Measurements from ENCODE around the gene FBXO34. TPM values are rescaled to one million over a fixed set of nuclear protein-coding genes. Genes with fewer than 3 reads are reported as not detected.
A peak's percentile ranks its signal among the peaks of the same experiment; 100 is the strongest.

Gene FBXO34
- total and polyA plus RNA-seq, 2 experiments from 2014 or later = 27.5 to 45.9 TPM

GRCh38 chr14:55349565-55349964 is 78.3 kb downstream of the FBXO34 start:
- Histone ChIP-seq H3K27ac (no peak overlapping the region), H3K27me3 (no peaks in the 10 kb centered on the region), H2AFZ (no peak overlapping the region), H3K4me3 (no peak overlapping the region), H3K9me2 (replicated peaks; ENCODE audit: insufficient read depth) (no peaks in the 10 kb centered on the region), H3K79me2 (peaks cover 71% of the 10 kb centered on the region), H3K4me2 (peak overlapping the region; percentile 7), H3K36me3 (replicated peaks; ENCODE audit: insufficient read depth, low read depth) (no peaks in the 10 kb centered on the region), H3K4me1 (ENCODE audit: insufficient read depth) (peaks cover 8% of the 10 kb centered on the region), H3K9me3 (ENCODE audit: low read depth) (no peaks in the 10 kb centered on the region), H4K20me1 (ENCODE audit: insufficient read depth, poor library complexity, severe bottlenecking) (peaks cover 9% of the 10 kb centered on the region)
- 54% methylated on average over 12 of the region's 12 CpGs for WGBS (ENCODE audit: low lambda C conversion rate, missing lambda C conversion rate)
- TF ChIP-seq EZH2phosphoT487 (IDR thresholded peaks at IDR 0.05; ENCODE audit: low read depth, severe bottlenecking, unreplicated experiment) (no peak), EZH2 (IDR thresholded peaks at IDR 0.05; ENCODE audit: borderline replicate concordance) (no peak), CTCF (IDR thresholded peaks at IDR 0.05; ENCODE audit: poor library complexity) (no peak)
- DNase-seq (ENCODE audit: low spot score) = no peak

- Histone ChIP-seq H3K9me3 (ENCODE audit: low read depth) (no peaks in the 10 kb centered on the region), H3K4me1 (ENCODE audit: insufficient read depth) (peaks cover 8% of the 10 kb centered on the region), H3K4me3 (no peak overlapping the region), H3K4me2 (no peak overlapping the region), H3K36me3 (replicated peaks; ENCODE audit: insufficient read depth, low read depth) (no peaks in the 10 kb centered on the region), H4K20me1 (ENCODE audit: insufficient read depth, poor library complexity, severe bottlenecking) (peaks cover 4% of the 10 kb centered on the region), H3K9me2 (replicated peaks; ENCODE audit: insufficient read depth) (no peaks in the 10 kb centered on the region), H2AFZ (no peak overlapping the region), H3K27ac (no peak overlapping the region), H3K27me3 (no peaks in the 10 kb centered on the region), H3K79me2 (peaks cover 62% of the 10 kb centered on the region)
- WGBS (ENCODE audit: low lambda C conversion rate, missing lambda C conversion rate) = 95% methylated on average over 4 of the region's 4 CpGs
- DNase-seq (ENCODE audit: low spot score) = no peak
- TF ChIP-seq EZH2phosphoT487 (IDR thresholded peaks at IDR 0.05; ENCODE audit: low read depth, severe bottlenecking, unreplicated experiment) (no peak), CTCF (IDR thresholded peaks at IDR 0.05; ENCODE audit: poor library complexity) (no peak), EZH2 (IDR thresholded peaks at IDR 0.05; ENCODE audit: borderline replicate concordance) (no peak)
These were observed 79.2 kb downstream of the FBXO34 start for GRCh38 chr14:55350461-55350860.

- H3K27ac ChIP-seq = no peak overlapping the region
- H4K20me1 ChIP-seq (ENCODE audit: insufficient read depth, poor library complexity, severe bottlenecking) = no peaks in the 10 kb centered on the region
- H3K27me3 ChIP-seq = no peaks in the 10 kb centered on the region
- peaks cover 56% of the 10 kb centered on the region for H3K79me2 ChIP-seq
- WGBS (ENCODE audit: low lambda C conversion rate, missing lambda C conversion rate) = 97% methylated on average over 9 of the region's 9 CpGs
- no peak for TF ChIP-seq EZH2phosphoT487 (IDR thresholded peaks at IDR 0.05; ENCODE audit: low read depth, severe bottlenecking, unreplicated experiment)
- no peak overlapping the region for H3K4me3 ChIP-seq
- no peak for DNase-seq (ENCODE audit: low spot score)
- H3K36me3 ChIP-seq (replicated peaks; ENCODE audit: insufficient read depth, low read depth) = no peaks in the 10 kb centered on the region
- no peaks in the 10 kb centered on the region for H3K9me2 ChIP-seq (replicated peaks; ENCODE audit: insufficient read depth)
- H3K4me1 ChIP-seq (ENCODE audit: insufficient read depth) = peaks cover 8% of the 10 kb centered on the region
- no peak overlapping the region for H2AFZ ChIP-seq
- H3K9me3 ChIP-seq (ENCODE audit: low read depth) = no peaks in the 10 kb centered on the region
- no peak overlapping the region for H3K4me2 ChIP-seq
These were observed 79.9 kb downstream of the FBXO34 start for GRCh38 chr14:55351111-55351510.

GRCh38 chr14:55352201-55352600 is 81.0 kb downstream of the FBXO34 start:
- H3K27me3 ChIP-seq = no peaks in the 10 kb centered on the region
- no peaks in the 10 kb centered on the region for H4K20me1 ChIP-seq (ENCODE audit: insufficient read depth, poor library complexity, severe bottlenecking)
- no peak overlapping the region for H3K4me3 ChIP-seq
- no peaks in the 10 kb centered on the region for H3K36me3 ChIP-seq (replicated peaks; ENCODE audit: insufficient read depth, low read depth)
- no peak for DNase-seq (ENCODE audit: low spot score)
- H3K27ac ChIP-seq = no peak overlapping the region
- H3K4me1 ChIP-seq (ENCODE audit: insufficient read depth) = no peaks in the 10 kb centered on the region
- no peak for TF ChIP-seq EZH2 (IDR thresholded peaks at IDR 0.05; ENCODE audit: borderline replicate concordance)
- TF ChIP-seq EZH2phosphoT487 (IDR thresholded peaks at IDR 0.05; ENCODE audit: low read depth, severe bottlenecking, unreplicated experiment) = no peak
- TF ChIP-seq CTCF (IDR thresholded peaks at IDR 0.05; ENCODE audit: poor library complexity) = no peak
- H3K4me2 ChIP-seq = no peak overlapping the region
- no peaks in the 10 kb centered on the region for H3K9me3 ChIP-seq (ENCODE audit: low read depth)
- peaks cover 45% of the 10 kb centered on the region for H3K79me2 ChIP-seq
- no peak overlapping the region for H2AFZ ChIP-seq
- 94% methylated on average over 9 of the region's 9 CpGs for WGBS (ENCODE audit: low lambda C conversion rate, missing lambda C conversion rate)
- no peaks in the 10 kb centered on the region for H3K9me2 ChIP-seq (replicated peaks; ENCODE audit: insufficient read depth)

All from hepatocyte (in vitro differentiated cells).